Right lung (tissue), 5 donors: Measurements from ENCODE around the gene ARHGAP15. TPM values are rescaled to one million over a fixed set of nuclear protein-coding genes. Genes with fewer than 3 reads are reported as not detected.

Experiments used
- DNase-seq, 2 donors: peaks; one replicate each; pipeline ENCODE4 v3.0.0-alpha.2; 2013
- polyA plus RNA-seq, 5 donors: library from polyadenylated mRNA; unstranded; fragments of 120-200 nt; gene quantifications; one replicate each; pipeline versions ENCODE4 v1.2.1 to v1.2.3, GENCODE V29; 2013; ENCODE audit warnings: inconsistent platforms in 1 of 5, low replicate concordance in 1 of 5; ENCODE audit not compliant: insufficient read length in 5 of 5, insufficient read depth in 1 of 5

ARHGAP15 gene
- polyA plus RNA-seq, 5 donors: 27.6 to 49.7 (median 35.1) TPM

DNA sequence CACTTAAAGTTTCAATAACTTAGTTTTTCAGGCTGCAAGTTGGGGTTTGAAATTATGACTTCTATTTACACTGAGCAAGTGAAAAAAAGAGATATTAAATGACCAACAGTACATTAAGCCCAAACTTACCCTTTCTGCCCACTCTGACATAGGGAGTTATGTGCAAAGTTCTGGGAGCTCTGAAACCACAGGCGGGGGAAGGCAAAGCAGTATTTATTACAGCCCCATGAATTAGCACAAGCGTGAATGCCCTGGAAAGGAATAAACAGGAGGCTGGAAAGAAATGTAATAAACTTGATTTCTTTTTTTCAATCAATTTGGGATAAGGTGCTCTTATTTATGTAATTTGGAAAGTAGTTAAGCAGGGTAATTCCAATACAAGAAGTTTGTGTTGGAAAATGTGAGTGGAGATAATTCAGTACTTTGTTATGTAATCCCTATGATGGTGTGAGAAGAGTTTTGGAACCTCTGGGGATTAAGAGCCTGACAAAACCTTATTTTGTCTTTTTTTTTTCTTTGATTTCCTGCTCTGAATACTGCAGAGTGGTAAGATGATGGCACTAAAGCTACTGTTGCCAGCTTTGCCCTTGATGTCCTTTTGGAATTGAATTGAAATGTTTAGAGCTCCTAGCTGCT is 351.5 kb downstream of the ARHGAP15 start:
- no peak for DNase-seq

DNA sequence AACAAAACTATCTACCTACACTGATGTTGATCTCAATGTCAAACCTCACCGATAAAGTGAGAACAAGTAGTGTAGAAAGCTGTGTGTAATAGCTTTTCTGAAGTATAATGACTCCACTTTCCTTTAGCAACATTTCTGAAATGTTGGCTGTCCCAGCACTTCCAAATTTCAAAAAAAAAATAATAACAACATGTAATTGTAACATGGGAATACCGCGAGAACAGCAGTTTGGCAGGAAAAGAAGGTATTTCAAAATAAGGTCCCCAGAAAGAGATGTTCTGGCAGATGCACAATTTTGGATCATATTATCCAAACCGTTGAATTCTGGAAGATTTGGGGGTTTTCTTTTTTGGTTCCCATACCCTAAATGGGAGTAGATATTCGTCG is 352.0 kb downstream of the ARHGAP15 start:
- DNase-seq: no peak

GRCh38 chr2:143481733-143482132 is 352.5 kb downstream of the ARHGAP15 start:
- no peak for DNase-seq

DNA sequence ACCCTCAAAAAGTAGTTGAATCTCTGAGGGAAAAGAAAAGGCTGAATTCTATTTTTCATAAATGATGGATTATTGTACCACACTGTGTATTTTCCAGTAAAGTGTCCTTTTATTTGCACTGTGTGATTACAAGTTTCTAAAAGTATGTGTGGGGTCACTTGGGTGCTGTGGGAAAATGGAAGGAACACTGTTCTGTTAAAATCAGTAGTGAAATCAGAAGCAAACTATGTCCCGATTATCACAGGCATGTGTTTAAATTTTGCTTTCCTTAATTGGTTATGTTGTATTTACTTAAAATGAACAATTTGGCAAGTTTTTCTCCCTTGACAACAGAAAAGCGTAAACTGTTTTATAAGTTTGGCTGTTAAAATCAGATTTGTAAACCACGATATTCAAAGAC is 353.1 kb downstream of the ARHGAP15 start:
- no peak for DNase-seq

GRCh38 chr2:143482771-143483170 is 353.6 kb downstream of the ARHGAP15 start:
- DNase-seq: no peak

DNA sequence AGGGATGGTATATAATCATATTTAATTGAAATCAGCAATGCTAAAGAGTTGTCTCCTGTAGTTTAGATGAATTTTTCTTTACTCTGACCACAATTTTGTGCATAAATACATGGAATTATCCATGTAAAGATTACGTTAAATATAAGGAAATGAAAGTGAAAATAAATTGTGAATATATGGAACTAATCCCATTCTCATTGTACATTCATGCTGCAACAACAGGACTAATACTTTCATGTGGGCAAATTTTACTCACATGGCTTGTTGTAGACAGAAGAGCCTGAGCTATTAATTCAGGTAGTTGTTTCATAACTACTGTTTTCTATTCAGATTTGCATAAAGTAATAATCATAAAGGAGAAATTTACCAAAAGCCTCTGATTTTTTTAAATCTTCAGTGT is 357.8 kb downstream of the ARHGAP15 start:
- no peak for DNase-seq

- no peak for DNase-seq
These were observed 359.9 kb downstream of the ARHGAP15 start for GRCh38 chr2:143489145-143489544.

DNA sequence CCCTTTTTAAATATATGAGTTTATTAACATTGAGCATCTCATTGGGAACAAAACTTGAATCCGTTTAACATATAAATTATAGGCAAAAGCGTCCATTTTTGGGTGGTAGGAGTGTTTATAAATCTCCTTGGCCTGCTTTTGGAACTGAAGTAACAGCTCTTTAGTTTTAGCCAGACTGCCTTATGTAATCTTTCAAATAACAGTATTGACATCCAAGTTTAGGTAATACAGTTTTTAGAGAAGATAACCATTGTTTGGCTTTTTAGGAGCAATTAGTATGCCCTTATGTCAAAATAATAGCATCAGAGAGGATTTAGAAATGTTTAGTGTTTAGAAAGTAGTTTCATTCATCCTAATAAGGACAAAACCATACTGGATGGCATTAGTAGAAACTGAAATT is 361.9 kb downstream of the ARHGAP15 start:
- no peak for DNase-seq

- no peak for DNase-seq
These were observed 364.1 kb downstream of the ARHGAP15 start for GRCh38 chr2:143493339-143493738.

- no peak for DNase-seq
These were observed 368.5 kb downstream of the ARHGAP15 start for GRCh38 chr2:143497726-143498125.

DNA sequence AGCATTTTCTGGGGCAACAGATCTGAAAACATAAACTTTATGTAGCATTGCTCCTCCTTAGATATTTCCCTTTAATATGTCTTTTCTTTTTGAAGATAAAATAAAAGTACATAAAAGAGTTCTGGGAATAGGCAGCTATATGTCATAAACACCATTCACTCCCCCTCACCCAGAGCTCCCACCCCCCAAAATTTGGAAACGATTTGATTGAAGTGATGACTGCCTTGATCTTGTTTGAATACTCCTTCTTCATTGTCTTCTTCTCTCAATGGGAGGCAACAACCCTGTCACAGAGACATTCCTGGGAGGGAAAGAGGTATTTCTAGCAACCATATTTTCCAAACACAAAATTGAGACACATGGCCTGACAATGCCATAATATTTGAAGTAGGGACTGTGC is 369.3 kb downstream of the ARHGAP15 start:
- no peak for DNase-seq

DNA sequence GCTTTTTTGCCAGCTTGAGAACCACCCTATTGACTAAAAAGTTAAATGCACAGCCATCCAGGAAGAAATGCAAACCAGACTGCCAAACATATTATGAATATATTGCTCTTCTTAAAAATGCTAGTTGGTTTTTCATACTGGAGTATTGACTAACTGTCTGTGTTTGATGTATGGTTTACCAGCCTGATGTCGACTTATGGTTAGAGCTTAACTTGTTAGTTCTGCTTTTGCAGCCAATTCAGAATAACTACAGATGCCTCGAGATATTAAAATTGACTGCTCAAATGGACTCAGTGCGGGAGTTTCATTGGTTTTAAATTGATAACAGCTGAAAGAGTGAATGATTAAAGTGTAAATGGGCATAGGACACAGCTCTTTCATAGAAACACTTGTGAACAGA is 369.8 kb downstream of the ARHGAP15 start:
- DNase-seq: no peak

DNA sequence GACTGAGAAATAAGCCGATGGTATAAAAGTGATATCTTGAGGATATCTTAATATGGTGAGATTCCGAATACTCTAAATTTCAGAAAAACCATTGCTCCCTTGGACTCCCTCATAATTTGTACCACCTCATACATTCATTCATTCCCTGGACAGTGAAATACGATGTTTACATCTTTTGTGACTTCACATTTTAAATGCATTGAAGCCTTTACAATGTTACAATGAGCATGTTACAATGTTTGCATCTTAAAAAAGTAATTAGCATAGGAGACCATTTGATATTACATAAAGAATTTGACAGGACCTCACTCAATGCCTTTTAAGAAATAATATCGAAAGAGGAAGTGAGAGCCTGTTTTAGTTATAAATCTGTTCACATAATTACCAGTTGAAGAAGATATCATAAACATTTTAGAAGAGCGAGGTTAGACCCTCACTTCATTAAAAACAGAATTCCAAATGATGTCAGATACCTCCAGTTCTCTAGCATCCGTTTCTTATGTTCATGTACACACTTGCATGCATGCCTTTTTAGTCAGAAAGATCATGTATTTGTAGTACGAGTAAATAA is 372.0 kb downstream of the ARHGAP15 start:
- no peak for DNase-seq

DNA sequence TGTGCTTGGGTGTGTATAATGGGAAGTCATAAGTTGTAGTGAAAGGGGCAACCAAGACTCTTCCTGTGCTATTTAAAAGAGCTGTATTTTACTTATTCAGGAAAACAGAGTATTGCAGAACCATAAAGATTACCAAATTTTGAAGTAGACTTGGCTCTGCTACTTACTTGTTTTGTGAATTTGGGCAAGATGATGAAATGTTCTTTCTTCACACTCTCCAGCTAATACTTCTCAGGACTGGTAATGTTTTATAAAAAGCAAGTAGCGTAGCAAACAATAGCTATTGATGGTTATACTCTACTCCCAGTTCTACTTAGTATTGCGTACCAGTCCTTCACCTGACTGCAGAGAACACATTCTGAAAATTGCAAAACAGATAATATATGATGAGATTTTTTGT is 374.1 kb downstream of the ARHGAP15 start:
- no peak for DNase-seq

- DNase-seq: no peak
These were observed 375.2 kb downstream of the ARHGAP15 start for GRCh38 chr2:143504397-143504796.

GRCh38 chr2:143505542-143505941 is 376.3 kb downstream of the ARHGAP15 start:
- DNase-seq: no peak

- peak in 1 of 2 donors; percentile 74 for DNase-seq
These were observed 383.9 kb downstream of the ARHGAP15 start for GRCh38 chr2:143513081-143513480.

GRCh38 chr2:143514413-143514812 is 385.2 kb downstream of the ARHGAP15 start:
- DNase-seq: no peak

DNA sequence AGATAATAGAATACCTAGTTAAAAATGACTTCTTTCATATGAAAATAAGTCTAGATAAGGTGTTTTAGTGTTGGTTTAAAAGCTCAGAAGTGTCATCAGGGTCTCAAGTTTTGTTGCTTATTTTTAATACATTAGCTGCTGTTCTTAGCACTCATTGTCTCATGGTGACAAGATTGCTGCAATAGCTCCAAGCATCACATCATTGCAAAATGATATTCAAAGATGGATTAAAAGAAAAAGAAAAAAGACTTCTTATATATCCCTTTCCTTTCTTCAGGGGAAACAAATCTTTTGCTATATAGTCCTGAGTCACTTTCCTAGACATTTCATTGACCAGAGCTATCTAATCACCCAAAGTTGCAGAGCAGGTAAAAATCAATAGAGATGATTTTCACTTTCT is 386.1 kb downstream of the ARHGAP15 start:
- no peak for DNase-seq

DNA sequence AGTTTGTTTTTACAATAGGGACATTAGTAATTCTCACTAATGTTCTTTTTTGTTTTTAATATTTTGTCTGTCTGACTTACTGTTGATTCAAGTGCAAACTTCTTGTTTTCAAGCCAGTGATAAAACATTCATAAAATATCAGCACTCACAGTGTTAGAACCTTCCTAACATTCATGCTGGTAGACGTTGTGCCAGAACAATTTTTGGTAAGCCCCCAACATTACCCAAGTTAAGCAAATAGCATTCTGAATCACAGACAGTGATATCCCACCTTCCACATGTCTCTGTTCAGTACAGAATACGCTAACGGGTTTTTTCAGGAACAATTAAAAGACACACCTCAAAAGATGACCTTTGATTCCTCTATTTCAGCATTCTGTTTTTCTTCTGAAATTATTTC is 390.3 kb downstream of the ARHGAP15 start:
- DNase-seq: no peak

- peak in 1 of 2 donors; percentile 84 for DNase-seq
These were observed 392.2 kb downstream of the ARHGAP15 start for GRCh38 chr2:143521396-143521795.

GRCh38 chr2:143522699-143523098 is 393.5 kb downstream of the ARHGAP15 start:
- DNase-seq: no peak

- peak; percentile 81 to 82 for DNase-seq
These were observed 394.9 kb downstream of the ARHGAP15 start for GRCh38 chr2:143524119-143524553.
